Keratinocyte (primary cell): ENCODE data around the gene BMX. TPM values are rescaled to one million over a fixed set of nuclear protein-coding genes. Genes with fewer than 3 reads are reported as not detected.

Source experiments
- DNase-seq: peaks from one replicate; pipeline ENCODE4 v3.0.0-alpha.2; 2011; ENCODE audit warnings: low read depth, missing footprints, low spot score
- FAIRE-seq: peaks from 2 replicates; lab custom pipeline; 2011; peaks lifted over from hg19 to GRCh38; lab: Jason Lieb, UNC
- H2AFZ ChIP-seq: 2 replicates; pipeline ENCODE4 v1.6.0; 2012; ENCODE audit warnings: low read length, control low read depth, inconsistent platforms; ENCODE audit not compliant: control insufficient read depth
- H3K27ac ChIP-seq: 2 replicates; pipeline ENCODE4 v1.5.1; 2011; ENCODE audit warnings: low read length; ENCODE audit not compliant: control insufficient read depth, insufficient read depth
- H3K27me3 ChIP-seq: 3 replicates; pipeline ENCODE4 v1.6.0; 2011; ENCODE audit warnings: low read length; ENCODE audit not compliant: control insufficient read depth, insufficient read depth; ENCODE audit errors: extremely low read depth
- H3K36me3 ChIP-seq, 2 experiments: 2 replicates in 1 of 2; 3 replicates in 1 of 2; pipeline ENCODE4 v1.5.1; 2011; ENCODE audit warnings: low read length in 2 of 2, mild to moderate bottlenecking in 1 of 2; ENCODE audit not compliant: control insufficient read depth in 2 of 2, insufficient read depth in 2 of 2; ENCODE audit errors: extremely low read depth in 1 of 2
- H3K4me1 ChIP-seq: 3 replicates; pipeline ENCODE4 v1.5.1; 2011; ENCODE audit warnings: low read length; ENCODE audit not compliant: control insufficient read depth, insufficient read depth; ENCODE audit errors: extremely low read depth
- H3K4me2 ChIP-seq: 3 replicates; pipeline ENCODE4 v1.6.0; 2011; ENCODE audit warnings: low read depth, low read length; ENCODE audit not compliant: control insufficient read depth, insufficient read depth; ENCODE audit errors: extremely low read depth
- H3K4me3 ChIP-seq, 3 experiments: fragments of 200-600 bp in 1 of 3; sonication (generic) in 1 of 3; 2 replicates in 2 of 3; 3 replicates in 1 of 3; pipeline ENCODE4 v1.5.1; 2011 to 2016; ENCODE audit warnings: low read length in 3 of 3, mild to moderate bottlenecking in 3 of 3, control low read depth in 2 of 3, inconsistent platforms in 1 of 3, low read depth in 1 of 3, mixed read lengths in 1 of 3, mixed run types in 1 of 3, moderate library complexity in 1 of 3; ENCODE audit not compliant: control insufficient read depth in 2 of 3, insufficient read depth in 2 of 3; ENCODE audit errors: extremely low read depth in 1 of 3
- H3K79me2 ChIP-seq: 2 replicates; pipeline ENCODE4 v1.6.0; 2012; ENCODE audit warnings: low read length; ENCODE audit not compliant: control insufficient read depth, insufficient read depth
- H3K9ac ChIP-seq: 3 replicates; pipeline ENCODE4 v1.6.0; 2011; ENCODE audit warnings: low read length; ENCODE audit not compliant: control insufficient read depth, insufficient read depth; ENCODE audit errors: extremely low read depth
- H3K9me1 ChIP-seq: 3 replicates; pipeline ENCODE4 v1.6.0; 2011; ENCODE audit warnings: low read length; ENCODE audit not compliant: control insufficient read depth, insufficient read depth; ENCODE audit errors: extremely low read depth
- H3K9me3 ChIP-seq: 2 replicates; pipeline ENCODE4 v1.5.1; 2012; ENCODE audit warnings: low read depth, low read length; ENCODE audit not compliant: control insufficient read depth
- H4K20me1 ChIP-seq: 3 replicates; pipeline ENCODE4 v1.6.0; 2011; ENCODE audit warnings: low read length; ENCODE audit not compliant: control insufficient read depth, insufficient read depth; ENCODE audit errors: extremely low read depth
- EZH2 ChIP-seq: IDR thresholded peaks from one replicate; pipeline ENCODE4 v1.6.1; 2012; ENCODE audit warnings: inconsistent platforms, mild to moderate bottlenecking, low read length, moderate library complexity
- dilution Hi-C: fragments of 300-500 bp; cut with MboI; formaldehyde crosslinking; loops from one replicate; pipeline ENCODE4 v1.7.0; 2020; ENCODE audit warnings: low sequenced_read_pairs; ENCODE audit not compliant: extremely low pct_ligation_motif_present
- polyA plus RNA-seq, 5 experiments: library from polyadenylated mRNA; depleted of rRNA in 3 of 5; stranded (reverse) in 3 of 5; stranded (forward) in 1 of 5; unstranded in 1 of 5; fragments of >200 nt; gene quantifications; 1 replicate in 1 of 5; 2 replicates in 3 of 5; 3 replicates in 1 of 5; pipeline versions ENCODE4 v1.2.1 to v1.2.3, GENCODE V29; 2011 to 2012; ENCODE audit warnings: missing spikeins in 2 of 5, low read depth in 1 of 5, low replicate concordance in 1 of 5
- TF ChIP-seq, protein P1 (sequence below), 3 experiments: IDR thresholded peaks in 1 of 3; conservative IDR thresholded peaks in 1 of 3; optimal IDR thresholded peaks in 1 of 3; 2 replicates in 2 of 3; 3 replicates in 1 of 3; pipeline versions ENCODE3 to v1.5.1; 2011; ENCODE audit warnings: low read length in 3 of 3, mild to moderate bottlenecking in 3 of 3, moderate library complexity in 2 of 3, control low read depth in 1 of 3, inconsistent platforms in 1 of 3; ENCODE audit not compliant: insufficient read depth in 2 of 3; ENCODE audit errors: extremely low read depth in 1 of 3

The BMX gene
- polyA plus RNA-seq, 1 donor (not counting 4 experiments of a cell fraction or from before 2014, with no cell fraction given): 0.09 TPM

DNA sequence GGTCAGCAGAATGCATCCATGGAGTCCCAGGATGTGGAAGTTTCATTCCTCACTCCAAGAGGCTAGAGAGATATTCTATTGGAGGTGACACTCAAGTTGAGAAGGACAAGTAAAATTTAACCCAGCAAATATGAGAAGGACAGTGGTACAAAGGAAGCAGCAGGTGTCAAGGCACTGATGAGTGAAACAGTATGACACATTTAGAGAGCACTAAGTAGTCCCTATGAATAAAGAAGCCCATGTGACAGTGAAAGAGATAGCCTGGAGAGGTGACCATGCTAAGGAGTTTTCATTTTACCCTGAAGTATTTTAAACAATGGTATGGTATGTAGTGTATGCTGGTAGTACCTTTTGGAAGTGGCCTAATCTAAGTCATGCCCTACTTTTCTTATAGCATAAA lies 9.2 kb downstream of the BMX start:
- Histone ChIP-seq H3K9ac (no peak overlapping the region), H4K20me1 (no peaks in the 10 kb centered on the region), H3K27ac (no peak overlapping the region), H3K27me3 (no peaks in the 10 kb centered on the region), H3K79me2 (no peaks in the 10 kb centered on the region), H3K4me3 (no peak overlapping the region), H3K4me2 (no peak overlapping the region), H2AFZ (no peak overlapping the region), H3K9me1 (no peaks in the 10 kb centered on the region), H3K36me3 (no peaks in the 10 kb centered on the region), H3K9me3 (no peaks in the 10 kb centered on the region), H3K4me1 (peaks cover 24% of the 10 kb centered on the region)
- DNase-seq (no peak), FAIRE-seq (no peak)
- dilution Hi-C loops: no loop called here
- TF ChIP-seq, protein P1, sequence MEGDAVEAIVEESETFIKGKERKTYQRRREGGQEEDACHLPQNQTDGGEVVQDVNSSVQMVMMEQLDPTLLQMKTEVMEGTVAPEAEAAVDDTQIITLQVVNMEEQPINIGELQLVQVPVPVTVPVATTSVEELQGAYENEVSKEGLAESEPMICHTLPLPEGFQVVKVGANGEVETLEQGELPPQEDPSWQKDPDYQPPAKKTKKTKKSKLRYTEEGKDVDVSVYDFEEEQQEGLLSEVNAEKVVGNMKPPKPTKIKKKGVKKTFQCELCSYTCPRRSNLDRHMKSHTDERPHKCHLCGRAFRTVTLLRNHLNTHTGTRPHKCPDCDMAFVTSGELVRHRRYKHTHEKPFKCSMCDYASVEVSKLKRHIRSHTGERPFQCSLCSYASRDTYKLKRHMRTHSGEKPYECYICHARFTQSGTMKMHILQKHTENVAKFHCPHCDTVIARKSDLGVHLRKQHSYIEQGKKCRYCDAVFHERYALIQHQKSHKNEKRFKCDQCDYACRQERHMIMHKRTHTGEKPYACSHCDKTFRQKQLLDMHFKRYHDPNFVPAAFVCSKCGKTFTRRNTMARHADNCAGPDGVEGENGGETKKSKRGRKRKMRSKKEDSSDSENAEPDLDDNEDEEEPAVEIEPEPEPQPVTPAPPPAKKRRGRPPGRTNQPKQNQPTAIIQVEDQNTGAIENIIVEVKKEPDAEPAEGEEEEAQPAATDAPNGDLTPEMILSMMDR (optimal IDR thresholded peaks at IDR 0.05 in 1 of 3, IDR thresholded peaks at IDR 0.05 in 1 of 3, conservative IDR thresholded peaks at IDR 0.05 in 1 of 3; ENCODE audit: extremely low read depth in 1 of 3, insufficient read depth in 2 of 3, low read length in 3 of 3): no peak
- TF ChIP-seq EZH2: no peak

DNA sequence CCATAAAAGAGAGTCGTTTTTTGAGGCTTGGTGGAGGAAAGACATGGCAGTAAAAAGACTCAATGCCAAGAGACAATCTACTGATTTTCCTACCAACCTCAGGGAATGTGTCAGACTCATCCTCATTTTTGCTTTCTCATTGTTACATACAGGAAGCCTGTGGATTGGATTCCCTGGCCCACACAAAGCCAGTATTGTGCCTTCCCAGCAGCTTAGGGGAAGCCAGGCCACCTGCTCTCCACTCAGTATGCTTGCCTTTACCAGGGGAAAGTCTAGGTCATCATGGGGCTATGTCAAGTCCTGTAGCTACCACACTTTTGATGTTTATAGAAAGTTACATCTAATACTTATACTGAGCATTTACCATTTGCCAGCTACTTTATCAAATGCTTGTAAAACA lies 11.0 kb downstream of the BMX start:
- dilution Hi-C loops: no loop called here

More for the DNA sequence above, 11.0 kb downstream of the BMX start:
- no peak overlapping the region for H2AFZ ChIP-seq
- no peaks in the 10 kb centered on the region for H3K79me2 ChIP-seq
- H3K36me3 ChIP-seq: no peaks in the 10 kb centered on the region
- no peak overlapping the region for H3K9ac ChIP-seq
- no peaks in the 10 kb centered on the region for H3K9me3 ChIP-seq
- H3K4me2 ChIP-seq: no peak overlapping the region
- H3K9me1 ChIP-seq: no peaks in the 10 kb centered on the region
- H3K4me1 ChIP-seq: peaks cover 17% of the 10 kb centered on the region
- no peak for DNase-seq
- peak; percentile 79 for FAIRE-seq
- peak overlapping the region; percentile 20 for H3K27ac ChIP-seq
- no peak overlapping the region for H3K4me3 ChIP-seq
- H3K27me3 ChIP-seq: no peaks in the 10 kb centered on the region
- TF ChIP-seq, protein P1 (optimal IDR thresholded peaks at IDR 0.05 in 1 of 3, IDR thresholded peaks at IDR 0.05 in 1 of 3, conservative IDR thresholded peaks at IDR 0.05 in 1 of 3; ENCODE audit: extremely low read depth in 1 of 3, insufficient read depth in 2 of 3, low read length in 3 of 3): no peak
- no peak for TF ChIP-seq EZH2
- no peaks in the 10 kb centered on the region for H4K20me1 ChIP-seq
